Activated CD4-positive, CD25-positive, alpha-beta regulatory T cell treated with anti-CD3 and anti-CD28 coated beads, Interleukin-2, amount 50 U/mL, for 24 hours (primary cell): Measurements from ENCODE around the gene SMDT1.
"Not testable (repeated sequence)": the region's sequence is repeated elsewhere in the genome, so short reads cannot be mapped to it uniquely, and the experiment has no call there.

Experiments used
- ATAC-seq, 2 donors: fragments of 150-1000 bp; cut with Tn5 transposase; one replicate each; pipeline ENCODE4 v1.10.0; 2021; ENCODE audit warnings: mild to moderate bottlenecking in 1 of 2, moderate library complexity in 1 of 2

Gene SMDT1

GRCh38 chr22:42070517-42071422, 8.7 kb upstream of the SMDT1 start, which contains the start of gene NAGA:
Gene NAGA, minus strand, starts transcription at chr22:42070812. Its CDS starts 515 bp downstream, at chr22:42070297.
- peak; percentile 98 to 99 for ATAC-seq

GRCh38 chr22:42071508-42071907, 8.0 kb upstream of the SMDT1 start:
- ATAC-seq = not testable (repeated sequence)

DNA sequence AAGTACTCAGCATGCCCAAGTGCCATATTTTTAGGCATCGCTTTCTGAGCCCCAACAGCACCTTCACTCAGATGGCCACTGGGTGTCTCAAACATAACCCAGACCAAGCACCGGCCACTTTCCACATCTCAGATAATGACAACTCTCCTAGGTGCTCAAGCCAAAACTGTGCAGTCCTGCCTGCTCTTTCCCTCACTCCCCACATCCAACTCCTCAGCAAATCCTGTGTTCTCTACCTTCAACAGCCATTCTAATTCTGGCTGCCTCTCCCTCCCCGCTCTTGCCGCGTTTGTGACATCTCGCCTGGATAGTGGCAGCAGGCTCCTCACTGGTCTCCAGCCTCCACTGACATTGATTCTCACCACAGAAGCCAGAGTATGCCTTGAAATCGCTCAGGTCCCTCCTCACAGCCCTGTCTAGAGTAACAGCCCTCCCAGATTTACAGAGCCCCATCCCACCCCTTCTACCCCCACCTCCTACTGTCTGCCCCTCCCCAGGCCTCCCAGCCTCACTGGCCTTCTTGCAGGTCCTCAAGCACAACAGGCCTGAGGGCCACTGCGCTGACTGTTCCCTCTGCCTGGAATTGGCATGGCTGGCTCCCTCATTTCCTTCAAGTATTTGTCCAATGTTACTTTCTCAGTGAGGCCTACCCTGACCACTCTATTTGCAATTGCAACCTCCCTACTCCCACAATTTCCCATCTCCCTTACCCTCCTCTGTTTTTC, 6.7 kb upstream of the SMDT1 start:
- ATAC-seq = no peak

DNA sequence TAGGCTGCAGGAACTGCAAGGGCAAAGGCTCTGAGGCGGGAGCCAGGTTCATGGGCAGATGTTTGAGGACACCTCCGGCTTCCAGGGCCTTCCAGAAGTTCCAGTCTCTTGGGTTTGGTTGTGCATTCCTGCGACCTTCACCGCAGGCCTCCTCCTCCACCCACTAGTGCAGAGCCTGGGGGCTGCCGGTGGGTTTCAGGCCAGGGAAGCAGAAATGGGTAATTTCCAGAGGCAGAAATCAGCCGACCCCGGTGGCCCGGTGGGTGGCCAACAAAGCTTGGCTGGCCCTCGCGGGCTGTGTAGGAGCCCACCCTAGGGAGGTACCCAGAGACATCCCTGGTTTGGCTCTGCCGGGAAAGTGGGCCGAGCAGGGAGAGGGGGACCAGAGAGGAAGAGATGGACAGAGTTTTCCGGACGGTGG, 5.9 kb upstream of the SMDT1 start:
- ATAC-seq = no peak

GRCh38 chr22:42074132-42074811, 5.2 kb upstream of the SMDT1 start, which contains the start of gene PHETA2:
Gene PHETA2, plus strand, starts transcription at chr22:42074248. Its CDS starts 3,046 bp downstream, at chr22:42077294.
- no peak for ATAC-seq

DNA sequence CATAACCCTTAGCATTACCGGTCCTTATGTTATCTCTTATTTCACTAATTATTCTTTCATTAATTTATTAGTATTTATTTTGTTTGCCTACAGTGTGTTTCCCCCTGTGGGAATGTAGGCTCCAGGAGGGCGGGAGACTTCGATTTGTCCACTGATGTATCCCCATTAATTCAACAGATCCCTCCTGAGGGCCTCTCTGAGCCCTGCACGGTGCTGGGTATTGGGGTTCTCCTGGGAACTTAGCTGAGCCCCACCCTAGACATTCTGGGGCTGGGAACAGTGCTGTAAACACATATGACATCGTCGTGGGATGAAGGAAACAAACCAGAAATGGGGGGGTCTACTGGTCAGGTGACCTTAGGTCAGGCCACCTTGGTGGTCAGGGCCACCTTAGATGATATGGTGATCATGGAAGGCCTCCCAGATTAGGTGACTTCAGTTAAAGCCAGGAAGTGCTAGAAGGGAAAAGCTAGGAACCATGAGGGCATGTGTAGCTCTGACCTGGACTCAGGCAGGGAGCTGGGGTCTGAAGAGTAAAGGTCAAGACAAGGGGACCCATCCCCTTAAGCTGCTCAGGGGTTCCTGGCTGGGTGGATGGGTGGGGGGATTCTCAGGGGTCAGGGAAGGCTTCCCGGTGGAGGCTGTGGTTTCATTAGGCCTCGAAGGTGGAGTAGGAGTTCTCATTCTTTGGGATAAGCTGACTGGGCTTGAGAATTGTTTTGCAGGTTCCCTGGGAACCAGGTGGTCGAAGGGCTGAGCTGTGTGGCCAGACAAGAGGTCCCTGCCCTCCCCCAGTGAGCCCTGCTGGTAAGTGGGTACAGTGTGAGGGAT, 4.4 kb upstream of the SMDT1 start:
- ATAC-seq = no peak

- ATAC-seq = no peak
Measured at GRCh38 chr22:42076764-42077485, 2.6 kb upstream of the SMDT1 start.

- ATAC-seq = no peak
Measured at GRCh38 chr22:42077486-42078125, 1.9 kb upstream of the SMDT1 start.

DNA sequence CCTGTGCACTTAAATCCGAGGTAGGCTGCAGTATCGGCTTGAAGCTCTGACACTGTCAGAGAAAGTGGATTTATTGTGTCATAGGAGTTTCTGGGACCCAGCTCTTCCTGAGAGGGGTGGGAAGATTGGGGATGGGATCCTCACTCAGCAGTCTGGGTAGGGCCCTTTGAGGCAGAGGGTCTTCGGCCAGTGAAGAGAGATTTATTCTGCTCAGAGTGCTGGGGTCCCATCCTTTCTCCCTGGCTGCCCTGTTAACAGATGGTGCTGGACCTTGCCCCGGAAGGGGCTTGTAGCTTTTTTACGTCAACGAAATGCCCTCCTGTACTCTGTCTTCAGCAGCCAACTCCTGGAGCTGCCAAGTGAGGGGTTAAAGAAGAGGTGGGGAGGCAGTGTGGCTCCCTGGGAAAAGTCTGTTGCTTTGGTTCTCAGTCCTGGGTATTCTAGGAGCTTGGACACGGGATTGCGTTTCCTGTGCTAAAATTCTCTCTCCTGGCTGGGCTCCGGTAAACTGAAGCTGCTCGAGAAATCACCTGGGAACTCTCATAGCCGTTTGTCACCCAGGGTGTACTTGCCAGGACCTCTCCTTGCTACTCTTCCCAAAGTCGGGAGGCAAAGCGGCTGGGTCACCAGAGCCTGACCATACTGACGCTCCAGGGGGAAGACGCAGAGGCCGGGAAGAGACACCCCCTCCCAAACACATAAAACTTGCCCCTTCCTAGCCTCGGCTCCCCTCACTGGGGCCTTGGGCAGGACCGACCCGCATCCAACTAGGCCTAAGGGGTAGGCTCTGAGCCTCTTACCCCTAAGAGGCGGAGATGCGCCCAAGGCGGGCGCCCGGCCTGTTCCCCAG, 806 bp upstream of the SMDT1 start:
- ATAC-seq = no peak

- ATAC-seq = no peak
Measured at GRCh38 chr22:42080287-42080686, 787 bp downstream of the SMDT1 start.

GRCh38 chr22:42083119-42083518, 3.6 kb downstream of the SMDT1 start:
- ATAC-seq = no peak

GRCh38 chr22:42084874-42085273, 5.4 kb downstream of the SMDT1 start:
- no peak for ATAC-seq

GRCh38 chr22:42086051-42086450, 6.6 kb downstream of the SMDT1 start:
- no peak for ATAC-seq

GRCh38 chr22:42090596-42091454, 11.3 kb downstream of the SMDT1 start, which contains the start of gene NDUFA6:
Gene NDUFA6, minus strand, starts transcription at chr22:42090772. Its CDS starts 28 bp downstream, at chr22:42090744.
- peak; percentile 94 to 95 for ATAC-seq

DNA sequence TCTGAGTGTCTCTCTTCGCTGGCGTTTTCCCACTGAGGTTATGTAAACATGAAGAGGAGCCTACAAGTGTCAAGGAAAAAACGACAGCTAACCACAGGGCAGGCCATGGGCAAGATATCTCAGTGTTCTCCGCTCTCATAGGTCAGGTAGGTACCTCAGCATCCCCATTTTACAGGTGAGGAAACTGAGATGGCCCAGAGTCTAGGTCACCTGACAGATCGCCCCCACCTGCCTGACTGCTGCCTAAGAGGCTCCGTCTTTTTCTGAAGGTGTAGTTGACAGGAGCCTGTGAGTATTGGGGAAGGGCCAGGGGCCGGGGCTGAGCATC, 11.9 kb downstream of the SMDT1 start:
- ATAC-seq = no peak

DNA sequence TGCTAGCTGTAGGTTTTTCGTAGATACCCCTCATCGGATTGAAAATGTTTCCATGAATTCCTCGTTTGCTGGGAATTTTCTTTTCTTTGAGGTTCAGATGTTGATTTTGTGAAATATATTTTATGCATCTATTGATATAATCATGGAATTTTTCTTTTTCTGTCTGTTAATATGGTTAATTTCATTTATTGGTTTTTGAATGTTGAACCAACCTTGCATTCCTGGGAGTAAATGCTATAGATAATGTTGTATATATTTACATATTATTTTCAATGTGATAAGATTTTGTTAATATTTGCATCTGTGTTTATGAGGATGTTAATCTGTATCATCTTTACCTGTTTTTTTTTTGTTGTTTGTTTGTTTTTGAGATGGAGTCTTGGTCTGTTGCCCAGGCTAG, 21.7 kb downstream of the SMDT1 start:
- no peak for ATAC-seq

DNA sequence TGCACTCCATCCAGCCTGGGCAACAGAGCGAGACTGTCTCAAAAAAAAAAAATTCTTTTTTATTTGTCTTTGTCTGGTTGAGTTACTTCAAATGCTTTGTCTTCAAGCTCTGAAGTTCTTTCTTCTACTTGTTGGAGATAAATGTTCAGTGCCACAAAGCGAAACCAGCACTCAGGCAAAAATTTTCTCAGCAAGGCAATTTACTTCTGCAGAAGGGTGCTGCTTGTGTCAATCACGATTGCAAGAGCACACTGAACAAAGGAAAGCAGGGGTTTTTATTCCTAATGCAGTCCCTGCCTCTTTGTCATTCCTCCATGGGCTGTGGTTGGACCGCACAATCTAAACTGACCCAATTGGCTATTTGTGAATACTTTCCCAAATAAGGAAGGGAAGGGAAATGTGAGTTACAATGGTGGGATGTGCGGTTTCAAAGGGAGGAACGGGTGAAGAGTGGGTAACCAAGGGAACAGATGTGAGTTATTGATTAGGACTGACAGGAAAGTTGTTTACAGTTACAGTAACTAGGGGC, 24.9 kb downstream of the SMDT1 start:
- ATAC-seq = not testable (repeated sequence)

DNA sequence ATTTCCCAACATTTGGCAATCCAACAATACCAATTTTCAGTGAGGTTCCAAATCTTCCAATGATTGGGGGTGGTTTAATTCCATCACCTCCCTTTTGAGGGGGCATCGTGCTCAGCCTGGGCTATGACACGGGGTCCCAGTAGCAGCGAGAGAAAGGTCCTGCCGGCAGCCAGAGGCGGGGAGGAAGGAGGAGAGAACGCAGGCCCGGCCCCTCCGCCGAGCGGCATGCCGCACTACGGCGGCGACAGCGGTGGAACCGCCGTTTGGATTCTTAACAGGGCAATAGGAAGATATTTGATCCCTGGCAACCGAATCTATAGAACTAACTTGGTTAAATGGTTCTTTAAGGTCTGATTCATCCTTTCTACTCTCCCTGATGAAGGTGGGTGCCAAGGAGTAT, 29.3 kb downstream of the SMDT1 start:
- ATAC-seq = no peak

DNA sequence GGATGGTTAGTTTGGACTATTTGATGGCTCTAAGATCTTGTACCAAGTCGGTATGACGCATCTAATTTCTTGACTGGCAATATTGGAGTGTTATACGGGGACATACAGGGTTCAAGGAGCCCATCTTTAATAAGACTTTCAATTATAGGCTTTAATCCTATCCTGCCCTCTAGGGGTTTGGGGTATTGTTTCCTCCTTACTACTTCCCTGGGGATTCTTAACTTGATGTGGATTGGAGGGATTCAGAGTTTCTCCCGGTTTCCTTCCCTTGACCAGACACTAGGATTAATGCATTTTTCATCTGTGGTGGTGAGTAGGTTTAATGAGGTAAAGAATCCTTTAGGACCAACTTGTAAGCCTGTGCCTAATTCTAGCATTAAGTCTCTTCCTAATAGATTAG, 32.3 kb downstream of the SMDT1 start:
- ATAC-seq = no peak
